Stimulated activated CD4-positive, alpha-beta T cell treated with anti-CD3 and anti-CD28 coated beads, TNF-alpha, amount 100 ng/mL, for 24 hours (primary cell): ENCODE data around the gene MPL.
"Not testable (repeated sequence)": the region's sequence is repeated elsewhere in the genome, so short reads cannot be mapped to it uniquely, and the experiment has no call there.

Experiments
- DNase-seq, 3 experiments: peaks; one replicate each; pipeline ENCODE4 v3.0.0-alpha.2; 2020; ENCODE audit warnings: low read depth in 3 of 3

MPL gene

GRCh38 chr1:43354936-43355335 lies 17.3 kb downstream of the MPL start:
- no peak for DNase-seq

- no peak for DNase-seq
Measured at GRCh38 chr1:43357251-43357650, 19.6 kb downstream of the MPL start.

- DNase-seq = no peak
Measured at GRCh38 chr1:43358121-43358745, 20.6 kb downstream of the MPL start.

GRCh38 chr1:43358746-43359693 lies 21.4 kb downstream of the MPL start, which contains the start of gene CDC20:
TSS of gene CDC20 (plus strand) at chr1:43358981. CDS start at chr1:43359216, 235 bp downstream.
- DNase-seq = peak; percentile 99 to 100 (median 99)

- no peak for DNase-seq
Measured at GRCh38 chr1:43359696-43360095, 22.1 kb downstream of the MPL start.

GRCh38 chr1:43360616-43361015 lies 23.0 kb downstream of the MPL start:
- no peak for DNase-seq

- DNase-seq = no peak
Measured at GRCh38 chr1:43363283-43363934, 25.8 kb downstream of the MPL start.

- no peak for DNase-seq
Measured at GRCh38 chr1:43363935-43364525, 26.4 kb downstream of the MPL start.

GRCh38 chr1:43365678-43366077 lies 28.1 kb downstream of the MPL start:
- DNase-seq = no peak

GRCh38 chr1:43366179-43366578 lies 28.6 kb downstream of the MPL start:
- DNase-seq = no peak

GRCh38 chr1:43366601-43367025 lies 29.0 kb downstream of the MPL start:
- no peak for DNase-seq

- DNase-seq = peak in 2 of 3 experiments; percentile 23 to 63
Measured at GRCh38 chr1:43367026-43367903, 29.6 kb downstream of the MPL start.

GRCh38 chr1:43367904-43368645 lies 30.5 kb downstream of the MPL start, which contains the start of gene ELOVL1:
TSS of gene ELOVL1 (minus strand) at chr1:43368011. CDS start at chr1:43365609, 2,402 bp downstream.
- peak; percentile 70 to 92 (median 87) for DNase-seq

- no peak for DNase-seq
Measured at GRCh38 chr1:43368646-43369020, 31.0 kb downstream of the MPL start.

- DNase-seq = not testable (repeated sequence)
Measured at GRCh38 chr1:43369779-43370178, 32.2 kb downstream of the MPL start.

- DNase-seq = no peak
Measured at GRCh38 chr1:43370564-43370963, 32.9 kb downstream of the MPL start.

GRCh38 chr1:43372172-43372571 lies 34.6 kb downstream of the MPL start:
- DNase-seq = no peak

GRCh38 chr1:43373066-43373940 lies 35.7 kb downstream of the MPL start:
- DNase-seq = no peak

- DNase-seq = no peak
Measured at GRCh38 chr1:43376723-43377235, 39.2 kb downstream of the MPL start.
